ENCODE results near the gene EQTN. TPM values are rescaled to one million over a fixed set of nuclear protein-coding genes. Genes with fewer than 3 reads are reported as not detected.

The EQTN gene
- total RNA-seq, 1 donor from 2014 or later = not detected

Other genes with a start within 250 kb of the EQTN start
- 21.0 TPM for gene TEK, start 187.9 kb downstream of the EQTN start, total RNA-seq
- not detected for gene IFNK, start 227.1 kb upstream of the EQTN start, total RNA-seq
- gene MOB3B, start 232.7 kb upstream of the EQTN start, total RNA-seq = 0.51 TPM

Measured in cardiac septum (tissue), 1 donor.